Glutamatergic neuron (in vitro differentiated cells): Measurements from ENCODE around the gene FUBP3. TPM values are rescaled to one million over a fixed set of nuclear protein-coding genes. Genes with fewer than 3 reads are reported as not detected.

Experiments
- DNase-seq: peaks from one replicate; pipeline ENCODE4 v3.0.0; 2022
- H3K27ac Mint-ChIP-seq: one replicate; pipeline ENCODE4 v1.8.0; 2020; ENCODE audit warnings: mild to moderate bottlenecking, mixed read lengths, inconsistent platforms; ENCODE audit not compliant: unreplicated experiment
- H3K27me3 Mint-ChIP-seq: one replicate; pipeline ENCODE4 v1.8.0; 2020; ENCODE audit warnings: mild to moderate bottlenecking, moderate library complexity, mixed read lengths, inconsistent platforms; ENCODE audit not compliant: unreplicated experiment
- H3K36me3 Mint-ChIP-seq: one replicate; pipeline ENCODE4 v1.8.0; 2020; ENCODE audit warnings: mild to moderate bottlenecking, mixed read lengths, inconsistent platforms; ENCODE audit not compliant: unreplicated experiment
- H3K4me1 Mint-ChIP-seq: one replicate; pipeline ENCODE4 v1.8.0; 2020; ENCODE audit warnings: mild to moderate bottlenecking, low read depth, mixed read lengths, inconsistent platforms; ENCODE audit not compliant: unreplicated experiment
- H3K4me3 Mint-ChIP-seq: one replicate; pipeline ENCODE4 v1.8.0; 2020; ENCODE audit warnings: mild to moderate bottlenecking, mixed read lengths, inconsistent platforms; ENCODE audit not compliant: unreplicated experiment
- H3K9me3 Mint-ChIP-seq: one replicate; pipeline ENCODE4 v1.8.0; 2020; ENCODE audit warnings: mild to moderate bottlenecking, moderate library complexity, mixed read lengths, inconsistent platforms; ENCODE audit not compliant: unreplicated experiment
- CTCF ChIP-seq: fragments of 200-600 bp; sonication (generic); IDR thresholded peaks from one replicate; pipeline ENCODE4 v1.5.0; 2021; ENCODE audit not compliant: partially characterized antibody, unreplicated experiment
- total RNA-seq: library from RNA; stranded (reverse); fragmentation: NEBNext Ultra II Directional; extraction: Animal tissue kit (Norgen Biotek cat#: 25700); gene quantifications from one replicate; pipeline ENCODE4 v1.2.1, GENCODE V29; 2021; ENCODE audit not compliant: unreplicated experiment

Gene FUBP3
- total RNA-seq, 1 donor from 2014 or later = 76.8 TPM

DNA sequence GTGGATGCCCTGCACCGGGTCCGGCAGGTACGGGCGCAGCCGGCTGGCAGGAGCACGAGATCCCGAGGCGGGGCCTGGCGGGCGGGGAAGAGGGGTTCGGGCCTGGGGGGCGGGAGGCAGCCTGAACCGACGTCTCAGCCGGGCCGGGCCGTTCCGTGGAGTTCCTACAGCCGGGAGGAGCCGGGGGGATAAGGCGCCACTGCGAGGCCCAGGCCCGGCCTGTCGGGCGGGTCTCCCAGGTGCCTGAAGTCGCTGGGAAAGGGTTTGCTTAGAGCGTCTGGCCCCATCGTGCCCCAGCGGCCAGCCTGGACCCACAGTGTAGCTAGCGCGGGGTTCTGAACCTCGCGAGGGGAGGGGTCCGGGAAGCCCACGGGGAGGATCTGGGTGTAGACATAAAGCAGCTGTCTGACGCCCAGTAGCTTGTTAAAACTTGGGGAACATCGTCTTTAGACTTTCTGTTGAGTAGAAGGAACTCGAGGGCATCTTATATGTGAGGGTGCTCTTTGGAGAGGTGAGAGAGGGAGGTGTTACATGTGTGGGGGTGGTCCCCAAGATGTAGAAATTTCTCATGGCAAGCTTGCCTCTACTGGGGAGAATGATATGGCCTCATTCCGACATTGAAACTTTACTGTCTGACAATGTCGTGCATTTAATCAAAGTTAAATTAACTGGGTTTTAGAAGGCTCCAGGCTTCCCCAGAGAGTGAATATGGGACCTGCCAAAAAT, 524 bp downstream of the FUBP3 start:
- DNase-seq = no peak
- peak overlapping the region; percentile 95 for H3K4me3 Mint-ChIP-seq
- no peaks in the 10 kb centered on the region for H3K36me3 Mint-ChIP-seq
- H3K9me3 Mint-ChIP-seq = no peaks in the 10 kb centered on the region
- H3K4me1 Mint-ChIP-seq = peaks cover 12% of the 10 kb centered on the region
- peak overlapping the region; percentile 73 for H3K27ac Mint-ChIP-seq
- H3K27me3 Mint-ChIP-seq = no peaks in the 10 kb centered on the region
- TF ChIP-seq CTCF = no peak

GRCh38 chr9:130581766-130582165, 2.4 kb downstream of the FUBP3 start:
- no peak for TF ChIP-seq CTCF
- Mint-ChIP-seq H3K27me3 (no peaks in the 10 kb centered on the region), H3K27ac (no peak overlapping the region), H3K4me1 (peaks cover 12% of the 10 kb centered on the region), H3K9me3 (no peaks in the 10 kb centered on the region), H3K4me3 (no peak overlapping the region), H3K36me3 (no peaks in the 10 kb centered on the region)
- no peak for DNase-seq

- H3K36me3 Mint-ChIP-seq = no peaks in the 10 kb centered on the region
- no peaks in the 10 kb centered on the region for H3K27me3 Mint-ChIP-seq
- no peak overlapping the region for H3K27ac Mint-ChIP-seq
- peaks cover 12% of the 10 kb centered on the region for H3K4me1 Mint-ChIP-seq
- no peaks in the 10 kb centered on the region for H3K9me3 Mint-ChIP-seq
- TF ChIP-seq CTCF = no peak
- DNase-seq = no peak
- H3K4me3 Mint-ChIP-seq = no peak overlapping the region
Measured at GRCh38 chr9:130583271-130583670, 3.9 kb downstream of the FUBP3 start.

GRCh38 chr9:130587921-130588320, 8.5 kb downstream of the FUBP3 start:
- Mint-ChIP-seq H3K36me3 (no peaks in the 10 kb centered on the region), H3K27me3 (no peaks in the 10 kb centered on the region), H3K27ac (no peak overlapping the region), H3K4me3 (no peak overlapping the region), H3K9me3 (no peaks in the 10 kb centered on the region), H3K4me1 (no peaks in the 10 kb centered on the region)
- no peak for DNase-seq
- TF ChIP-seq CTCF = no peak

DNA sequence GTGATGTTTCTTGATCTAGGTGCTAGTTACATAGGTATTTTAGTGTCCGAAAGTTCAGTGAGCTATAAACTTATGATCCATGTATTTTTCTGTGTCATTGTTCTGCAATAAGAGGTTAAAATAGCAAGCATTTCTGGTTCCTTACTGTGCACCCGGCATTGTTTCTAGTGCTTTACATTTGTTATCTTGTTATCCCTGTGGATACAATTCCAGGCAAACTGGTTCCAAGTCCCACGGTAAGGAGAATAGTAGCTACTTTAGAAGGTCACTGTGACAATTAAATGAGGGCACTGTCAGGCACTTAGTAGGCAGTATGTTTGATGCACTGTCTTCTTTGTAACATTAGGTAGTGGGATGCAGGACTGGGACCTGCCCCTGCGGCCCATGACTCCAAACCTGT, 9.0 kb downstream of the FUBP3 start:
- no peaks in the 10 kb centered on the region for H3K4me1 Mint-ChIP-seq
- H3K9me3 Mint-ChIP-seq = no peaks in the 10 kb centered on the region
- H3K27me3 Mint-ChIP-seq = no peaks in the 10 kb centered on the region
- no peak for TF ChIP-seq CTCF
- no peaks in the 10 kb centered on the region for H3K36me3 Mint-ChIP-seq
- no peak overlapping the region for H3K4me3 Mint-ChIP-seq
- no peak overlapping the region for H3K27ac Mint-ChIP-seq
- no peak for DNase-seq
